ENCODE data around the gene DNAJC21. TPM values are rescaled to one million over a fixed set of nuclear protein-coding genes. Genes with fewer than 3 reads are reported as not detected.
"Not testable (repeated sequence)": the region's sequence is repeated elsewhere in the genome, so short reads cannot be mapped to it uniquely, and the experiment has no call there.

DNAJC21 gene
- total and polyA plus RNA-seq, 3 experiments from 2014 or later, result 31.0 to 70.6 (median 64.7) TPM

GRCh38 chr5:34914671-34915138 is 14.7 kb upstream of the DNAJC21 start:
- H3K9me3 Mint-ChIP-seq, result no peaks in the 10 kb centered on the region
- ChIA-PET POLR2A (interaction anchor here (0.7 to 4.0 kb wide), 4 partner anchors 14 to 1962 kb away, joined by 3 to 97 read pairs (median 9); partner anchors contain the start of genes DNAJC21, NIPBL and TTC23L), CTCF (interaction anchor here (0.7 to 4.1 kb wide), 7 partner anchors 9 to 88 kb away, joined by 3 to 32 read pairs (median 4); partner anchors contain the start of gene DNAJC21)
- DNase-seq, result peak in 1 of 5 donors; percentile 2
- H3K27me3 Mint-ChIP-seq, result no peaks in the 10 kb centered on the region
- no peak overlapping the region for H3K27ac Mint-ChIP-seq
- H3K4me1 ChIP-seq (ENCODE audit: insufficient read depth, low read length), result peaks cover 34% of the 10 kb centered on the region
- H3K9me3 ChIP-seq (ENCODE audit: low read length), result no peaks in the 10 kb centered on the region
- H3K4me3 ChIP-seq (ENCODE audit: low read length), result peak overlapping the region; percentile 78
- peaks cover 28 to 49% (median 38%) of the 10 kb centered on the region in 3 donors for H3K4me1 Mint-ChIP-seq
- H3K36me3 Mint-ChIP-seq, result peaks cover 0 to 36% (median 4%) of the 10 kb centered on the region in 3 donors
- H3K27me3 ChIP-seq (ENCODE audit: insufficient read depth, low read length, poor library complexity, severe bottlenecking), result no peaks in the 10 kb centered on the region
- no peak overlapping the region for H3K4me3 Mint-ChIP-seq
- H3K27ac ChIP-seq (ENCODE audit: low read depth, low read length), result peak overlapping the region; percentile 89
- H3K36me3 ChIP-seq (ENCODE audit: insufficient read depth, low read length), result peaks cover 19% of the 10 kb centered on the region

- Mint-ChIP-seq H3K27me3 (no peaks in the 10 kb centered on the region), H3K27ac (peak within 1 kb of the TSS in 3 of 8 donors; percentile 65 to 73 (median 68)), H3K9me3 (no peaks in the 10 kb centered on the region), H3K4me3 (peak within 1 kb of the TSS in 1 of 7 donors; percentile 84), H3K4me1 (peaks cover 28 to 49% (median 38%) of the 10 kb centered on the region in 3 donors), H3K36me3 (peaks cover 0 to 34% (median 4%) of the 10 kb centered on the region in 3 donors)
- ChIA-PET CTCF (interaction anchor here (0.7 to 4.1 kb wide), 8 partner anchors 8 to 1327 kb away, joined by 3 to 32 read pairs (median 4); partner anchors contain the start of genes DNAJC21 and NADK2), POLR2A (interaction anchor here (0.7 to 4.0 kb wide), 5 partner anchors 11 to 1961 kb away, joined by 3 to 97 read pairs (median 7); partner anchors contain the start of genes DNAJC21, NIPBL and TTC23L)
- H3K27me3 ChIP-seq (ENCODE audit: insufficient read depth, low read length, poor library complexity, severe bottlenecking), result no peaks in the 10 kb centered on the region
- H3K27ac ChIP-seq (ENCODE audit: low read depth, low read length), result peak within 1 kb of the TSS; percentile 89
- no peaks in the 10 kb centered on the region for H3K9me3 ChIP-seq (ENCODE audit: low read length)
- H3K36me3 ChIP-seq (ENCODE audit: insufficient read depth, low read length), result peaks cover 19% of the 10 kb centered on the region
- H3K4me1 ChIP-seq (ENCODE audit: insufficient read depth, low read length), result peaks cover 34% of the 10 kb centered on the region
- DNase-seq, result peak; percentile 89 to 94 (median 93)
- peak within 1 kb of the TSS; percentile 78 for H3K4me3 ChIP-seq (ENCODE audit: low read length)
Measured at GRCh38 chr5:34915139-34915855, 14.1 kb upstream of the DNAJC21 start, which contains the start of the genes BRIX1 and RAD1. Gene BRIX1, plus strand, starts transcription at chr5:34915711. Its CDS starts 28 bp downstream, at chr5:34915739. Gene RAD1, minus strand, starts transcription at chr5:34915504. Its CDS starts 612 bp downstream, at chr5:34914892.

- Mint-ChIP-seq H3K9me3 (no peaks in the 10 kb centered on the region), H3K27ac (no peak overlapping the region), H3K36me3 (peaks cover 0 to 35% (median 3%) of the 10 kb centered on the region in 3 donors), H3K4me1 (peaks cover 28 to 49% (median 38%) of the 10 kb centered on the region in 3 donors), H3K4me3 (no peak overlapping the region), H3K27me3 (no peaks in the 10 kb centered on the region)
- ChIA-PET CTCF (interaction anchor here (0.9 to 4.1 kb wide), 6 partner anchors 8 to 1326 kb away, joined by 3 to 32 read pairs (median 4); partner anchors contain the start of genes DNAJC21 and NADK2), POLR2A (interaction anchor here (0.9 to 4.0 kb wide), 4 partner anchors 10 to 1961 kb away, joined by 4 to 97 read pairs (median 9); partner anchors contain the start of genes DNAJC21, NIPBL and TTC23L)
- Histone ChIP-seq H3K9me3 (ENCODE audit: low read length) (no peaks in the 10 kb centered on the region), H3K4me3 (ENCODE audit: low read length) (peak overlapping the region; percentile 78), H3K27ac (ENCODE audit: low read depth, low read length) (peak overlapping the region; percentile 89), H3K4me1 (ENCODE audit: insufficient read depth, low read length) (peaks cover 34% of the 10 kb centered on the region), H3K27me3 (ENCODE audit: insufficient read depth, low read length, poor library complexity, severe bottlenecking) (no peaks in the 10 kb centered on the region), H3K36me3 (ENCODE audit: insufficient read depth, low read length) (peaks cover 17% of the 10 kb centered on the region)
- DNase-seq, result no peak
Measured at GRCh38 chr5:34915856-34916192, 13.5 kb upstream of the DNAJC21 start.

GRCh38 chr5:34916518-34916917 is 12.8 kb upstream of the DNAJC21 start:
- Mint-ChIP-seq H3K9me3 (no peaks in the 10 kb centered on the region), H3K4me3 (no peak overlapping the region), H3K36me3 (peaks cover 0 to 35% (median 2%) of the 10 kb centered on the region in 3 donors), H3K27ac (peak overlapping the region in 2 of 8 donors; percentile 65 to 73), H3K4me1 (peaks cover 28 to 47% (median 38%) of the 10 kb centered on the region in 3 donors), H3K27me3 (no peaks in the 10 kb centered on the region)
- peak overlapping the region; percentile 78 for H3K4me3 ChIP-seq (ENCODE audit: low read length)
- H3K27ac ChIP-seq (ENCODE audit: low read depth, low read length), result peak overlapping the region; percentile 89
- peaks cover 34% of the 10 kb centered on the region for H3K4me1 ChIP-seq (ENCODE audit: insufficient read depth, low read length)
- DNase-seq, result no peak
- H3K9me3 ChIP-seq (ENCODE audit: low read length), result no peaks in the 10 kb centered on the region
- H3K36me3 ChIP-seq (ENCODE audit: insufficient read depth, low read length), result peaks cover 11% of the 10 kb centered on the region
- ChIA-PET POLR2A (interaction anchor here (1.1 to 4.0 kb wide), 3 partner anchors 13 to 879 kb away, joined by 3 to 97 read pairs (median 11); partner anchors contain the start of genes DNAJC21 and TTC23L), CTCF (interaction anchor here (1.4 to 4.1 kb wide), 4 partner anchors 13 to 1325 kb away, joined by 3 to 32 read pairs (median 4); partner anchors contain the start of genes DNAJC21 and NADK2)
- H3K27me3 ChIP-seq (ENCODE audit: insufficient read depth, low read length, poor library complexity, severe bottlenecking), result no peaks in the 10 kb centered on the region

- H3K36me3 ChIP-seq (ENCODE audit: insufficient read depth, low read length), result peaks cover 11% of the 10 kb centered on the region
- no peaks in the 10 kb centered on the region for H3K9me3 Mint-ChIP-seq
- H3K9me3 ChIP-seq (ENCODE audit: low read length), result no peaks in the 10 kb centered on the region
- H3K27ac Mint-ChIP-seq, result peak overlapping the region in 7 of 8 donors; percentile 0 to 87 (median 15)
- no peaks in the 10 kb centered on the region for H3K27me3 Mint-ChIP-seq
- H3K4me3 ChIP-seq (ENCODE audit: low read length), result no peak overlapping the region
- ChIA-PET CTCF (interaction anchor here (1.7 to 4.1 kb wide), 2 partner anchors 11 to 86 kb away, joined by 3 to 32 read pairs; partner anchors contain the start of gene DNAJC21), POLR2A (interaction anchor here (0.7 to 4.0 kb wide), 2 partner anchors 11 to 692 kb away, joined by 9 to 97 read pairs; partner anchors contain the start of gene DNAJC21)
- H3K27ac ChIP-seq (ENCODE audit: low read depth, low read length), result no peak overlapping the region
- peaks cover 34% of the 10 kb centered on the region for H3K4me1 ChIP-seq (ENCODE audit: insufficient read depth, low read length)
- no peak for DNase-seq
- H3K4me3 Mint-ChIP-seq, result peak overlapping the region in 4 of 7 donors; percentile 1 to 9 (median 2)
- peaks cover 28 to 42% (median 38%) of the 10 kb centered on the region in 3 donors for H3K4me1 Mint-ChIP-seq
- no peaks in the 10 kb centered on the region for H3K27me3 ChIP-seq (ENCODE audit: insufficient read depth, low read length, poor library complexity, severe bottlenecking)
- peaks cover 0 to 39% (median 4%) of the 10 kb centered on the region in 3 donors for H3K36me3 Mint-ChIP-seq
Measured at GRCh38 chr5:34918025-34918424, 11.3 kb upstream of the DNAJC21 start.

- Histone ChIP-seq H3K27me3 (ENCODE audit: insufficient read depth, low read length, poor library complexity, severe bottlenecking) (no peaks in the 10 kb centered on the region), H3K9me3 (ENCODE audit: low read length) (no peaks in the 10 kb centered on the region), H3K36me3 (ENCODE audit: insufficient read depth, low read length) (peaks cover 11% of the 10 kb centered on the region), H3K4me3 (ENCODE audit: low read length) (no peak overlapping the region), H3K4me1 (ENCODE audit: insufficient read depth, low read length) (peaks cover 29% of the 10 kb centered on the region), H3K27ac (ENCODE audit: low read depth, low read length) (no peak overlapping the region)
- Mint-ChIP-seq H3K9me3 (no peaks in the 10 kb centered on the region), H3K36me3 (peaks cover 0 to 49% (median 6%) of the 10 kb centered on the region in 3 donors), H3K4me3 (no peak overlapping the region), H3K27ac (peak overlapping the region in 1 of 8 donors; percentile 36), H3K27me3 (no peaks in the 10 kb centered on the region), H3K4me1 (peaks cover 24 to 39% (median 33%) of the 10 kb centered on the region in 3 donors)
- ChIA-PET POLR2A (interaction anchor here (0.7 to 2.9 kb wide), 3 partner anchors 10 to 13 kb away, joined by 3 to 9 read pairs (median 3); partner anchors contain the start of gene DNAJC21), CTCF (no interaction called here)
- DNase-seq, result no peak
Measured at GRCh38 chr5:34919077-34919476, 10.3 kb upstream of the DNAJC21 start.

GRCh38 chr5:34923256-34923655 is 6.1 kb upstream of the DNAJC21 start:
- H3K4me3 ChIP-seq (ENCODE audit: low read length); H3K9me3 ChIP-seq (ENCODE audit: low read length); DNase-seq; H3K4me3 Mint-ChIP-seq; H3K27ac ChIP-seq (ENCODE audit: low read depth, low read length); H3K27me3 Mint-ChIP-seq; POLR2A ChIA-PET; H3K9me3 Mint-ChIP-seq; H3K4me1 ChIP-seq (ENCODE audit: insufficient read depth, low read length); H3K27me3 ChIP-seq (ENCODE audit: insufficient read depth, low read length, poor library complexity, severe bottlenecking); H3K4me1 Mint-ChIP-seq: not testable (repeated sequence)
- Mint-ChIP-seq H3K36me3 (peaks cover 0 to 63% (median 11%) of the 10 kb centered on the region in 3 donors), H3K27ac (peak overlapping the region in 1 of 8 donors; percentile 90)
- H3K36me3 ChIP-seq (ENCODE audit: insufficient read depth, low read length), result peaks cover 23% of the 10 kb centered on the region
- CTCF ChIA-PET, result interaction anchor here (1.0 kb wide), 1 partner anchor 8 kb away, joined by 4 read pairs; the partner anchor contains the start of genes BRIX1 and RAD1

All from CD8-positive, alpha-beta memory T cell (primary cell).